Endodermal cell (in vitro differentiated cells): Measurements from ENCODE around the gene PLPP3. TPM values are rescaled to one million over a fixed set of nuclear protein-coding genes. Genes with fewer than 3 reads are reported as not detected.

ENCODE experiments used
- DNase-seq: peaks from one replicate; pipeline ENCODE4 v3.0.0-alpha.2; 2017
- H3K27ac ChIP-seq: 2 replicates; pipeline ENCODE4 v1.5.1; 2013; ENCODE audit warnings: mild to moderate bottlenecking, low read depth, low read length, moderate library complexity
- H3K27me3 ChIP-seq: 2 replicates; pipeline ENCODE4 v1.6.1; 2013; ENCODE audit warnings: mild to moderate bottlenecking, low read length, moderate library complexity; ENCODE audit not compliant: insufficient read depth, control insufficient read depth, poor library complexity, severe bottlenecking
- H3K36me3 ChIP-seq: 2 replicates; pipeline ENCODE4 v1.7.0; 2013; ENCODE audit warnings: mild to moderate bottlenecking, low read length, moderate library complexity; ENCODE audit not compliant: control insufficient read depth, insufficient read depth
- H3K4me1 ChIP-seq: one replicate; pipeline ENCODE4 v1.7.0; 2013; ENCODE audit warnings: low read length; ENCODE audit not compliant: control insufficient read depth, insufficient read depth
- H3K4me3 ChIP-seq: 2 replicates; pipeline ENCODE4 v1.5.1; 2013; ENCODE audit warnings: mild to moderate bottlenecking, low read length, moderate library complexity
- H3K9ac ChIP-seq: 2 replicates; pipeline ENCODE4 v1.6.1; 2013; ENCODE audit warnings: mild to moderate bottlenecking, low read length, moderate library complexity; ENCODE audit not compliant: poor library complexity, severe bottlenecking; ENCODE audit errors: extremely low read depth
- H3K9me3 ChIP-seq: 2 replicates; pipeline ENCODE4 v1.6.1; 2013; ENCODE audit warnings: mild to moderate bottlenecking, low read length, moderate library complexity; ENCODE audit not compliant: control insufficient read depth
- H3K27ac Mint-ChIP-seq: 2 replicates; pipeline ENCODE4 v1.8.0; 2020; ENCODE audit warnings: mixed read lengths
- H3K27me3 Mint-ChIP-seq: 2 replicates; pipeline ENCODE4 v1.8.0; 2021; ENCODE audit warnings: mild to moderate bottlenecking, mixed read lengths; ENCODE audit not compliant: insufficient read depth
- H3K36me3 Mint-ChIP-seq: 2 replicates; pipeline ENCODE4 v1.8.0; 2020; ENCODE audit warnings: low read depth, mixed read lengths
- H3K4me1 Mint-ChIP-seq: 2 replicates; pipeline ENCODE4 v1.8.0; 2020; ENCODE audit warnings: mixed read lengths
- H3K4me3 Mint-ChIP-seq: 2 replicates; pipeline ENCODE4 v1.8.0; 2020; ENCODE audit warnings: mild to moderate bottlenecking, moderate library complexity, mixed read lengths
- H3K9me3 Mint-ChIP-seq: 2 replicates; pipeline ENCODE4 v1.8.0; 2020; ENCODE audit warnings: mild to moderate bottlenecking, mixed read lengths
- WGBS, 2 experiments: methylation state at CpG; one replicate each; pipeline versions ENCODE4 v1.1.5 to v1.1.7; 2013; ENCODE audit warnings: missing lambda C conversion rate in 2 of 2, mixed read lengths in 1 of 2; ENCODE audit not compliant: insufficient coverage in 1 of 2, insufficient read length in 1 of 2; 5-methylcytosine and 5-hydroxymethylcytosine counted together
- total RNA-seq, 2 donors: library from RNA; stranded (reverse); fragmentation: NEBNext Ultra II Directional in 1 of 2; extraction: Animal tissue kit (Norgen Biotek cat#: 25700) in 1 of 2; gene quantifications; 2 replicates in 1 of 2; 3 replicates in 1 of 2; pipeline ENCODE4 v1.2.1, GENCODE V29; 2021
- TF ChIP-seq, protein P1 (sequence below): fragments of 200-600 bp; sonication (generic); conservative IDR thresholded peaks from 2 replicates; pipeline ENCODE4 v1.5.0; 2021; ENCODE audit warnings: antibody characterized with exemption, mild to moderate bottlenecking

PLPP3 gene
- total RNA-seq, 2 donors from 2014 or later, result 39.2 to 55.2 TPM

DNA sequence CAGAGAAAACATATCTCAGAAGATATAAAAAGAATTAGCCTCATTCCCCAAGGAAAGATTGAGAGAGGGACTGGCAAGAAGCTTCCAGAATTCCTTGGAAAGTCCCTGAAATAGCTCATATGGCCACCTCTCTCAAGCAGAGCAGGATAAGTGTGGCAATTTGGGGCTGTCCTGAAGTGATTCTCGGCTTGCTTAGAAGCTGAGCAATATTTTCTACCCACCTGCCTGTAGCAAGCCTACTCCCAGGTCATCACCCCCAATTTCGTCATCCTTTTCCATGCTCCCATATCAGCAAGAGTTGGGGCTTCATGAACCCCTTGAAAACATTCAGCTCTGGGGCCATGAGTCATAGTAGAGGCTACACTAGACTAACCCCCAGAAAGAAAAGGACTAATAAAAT lies 131.5 kb downstream of the PLPP3 start:
- Mint-ChIP-seq H3K4me1 (peaks cover 26% of the 10 kb centered on the region), H3K36me3 (no peaks in the 10 kb centered on the region), H3K27me3 (peaks cover 6% of the 10 kb centered on the region), H3K4me3 (no peak overlapping the region), H3K27ac (no peak overlapping the region), H3K9me3 (no peaks in the 10 kb centered on the region)
- TF ChIP-seq, protein P1, sequence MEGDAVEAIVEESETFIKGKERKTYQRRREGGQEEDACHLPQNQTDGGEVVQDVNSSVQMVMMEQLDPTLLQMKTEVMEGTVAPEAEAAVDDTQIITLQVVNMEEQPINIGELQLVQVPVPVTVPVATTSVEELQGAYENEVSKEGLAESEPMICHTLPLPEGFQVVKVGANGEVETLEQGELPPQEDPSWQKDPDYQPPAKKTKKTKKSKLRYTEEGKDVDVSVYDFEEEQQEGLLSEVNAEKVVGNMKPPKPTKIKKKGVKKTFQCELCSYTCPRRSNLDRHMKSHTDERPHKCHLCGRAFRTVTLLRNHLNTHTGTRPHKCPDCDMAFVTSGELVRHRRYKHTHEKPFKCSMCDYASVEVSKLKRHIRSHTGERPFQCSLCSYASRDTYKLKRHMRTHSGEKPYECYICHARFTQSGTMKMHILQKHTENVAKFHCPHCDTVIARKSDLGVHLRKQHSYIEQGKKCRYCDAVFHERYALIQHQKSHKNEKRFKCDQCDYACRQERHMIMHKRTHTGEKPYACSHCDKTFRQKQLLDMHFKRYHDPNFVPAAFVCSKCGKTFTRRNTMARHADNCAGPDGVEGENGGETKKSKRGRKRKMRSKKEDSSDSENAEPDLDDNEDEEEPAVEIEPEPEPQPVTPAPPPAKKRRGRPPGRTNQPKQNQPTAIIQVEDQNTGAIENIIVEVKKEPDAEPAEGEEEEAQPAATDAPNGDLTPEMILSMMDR, result no peak
- Histone ChIP-seq H3K27me3 (no peaks in the 10 kb centered on the region), H3K27ac (no peak overlapping the region), H3K36me3 (no peaks in the 10 kb centered on the region), H3K9ac (no peak overlapping the region), H3K4me3 (no peak overlapping the region), H3K4me1 (peaks cover 5% of the 10 kb centered on the region), H3K9me3 (no peaks in the 10 kb centered on the region)
- WGBS, 2 experiments, result 90% methylated on average over 2 of the region's 2 CpGs
- no peak for DNase-seq

DNA sequence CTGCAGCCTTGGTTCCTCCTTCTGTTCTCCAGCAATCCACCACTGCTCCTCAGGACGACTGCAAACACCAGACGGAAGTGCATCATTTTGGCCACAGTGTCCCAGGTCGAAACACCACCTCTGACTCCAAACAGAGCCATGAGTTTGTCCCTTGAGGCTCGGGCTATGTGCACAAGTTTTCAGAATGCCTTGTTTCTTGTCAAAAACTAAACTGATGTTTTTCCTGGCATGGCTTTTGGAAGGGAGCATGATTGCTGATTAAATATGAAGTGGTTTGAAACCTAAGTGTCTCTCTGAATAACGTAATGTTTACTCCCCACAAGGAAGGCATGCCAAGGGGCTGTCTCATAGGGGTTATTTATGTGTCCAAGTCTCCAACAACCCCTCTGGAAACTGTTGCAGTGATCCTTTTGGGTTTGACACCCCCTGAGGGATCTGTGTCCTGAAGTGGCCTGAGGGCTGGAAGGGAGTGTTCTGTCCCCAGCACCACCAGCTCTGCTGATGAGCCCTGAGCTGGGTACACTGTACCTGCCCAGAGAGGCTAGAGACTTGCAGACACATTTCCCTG lies 132.7 kb downstream of the PLPP3 start:
- TF ChIP-seq, protein P1, result no peak
- Histone ChIP-seq H3K4me3 (no peak overlapping the region), H3K9ac (no peak overlapping the region), H3K36me3 (no peaks in the 10 kb centered on the region), H3K27ac (no peak overlapping the region), H3K9me3 (no peaks in the 10 kb centered on the region), H3K4me1 (peaks cover 11% of the 10 kb centered on the region), H3K27me3 (no peaks in the 10 kb centered on the region)
- Mint-ChIP-seq H3K4me3 (no peak overlapping the region), H3K9me3 (no peaks in the 10 kb centered on the region), H3K27ac (no peak overlapping the region), H3K4me1 (peaks cover 23% of the 10 kb centered on the region), H3K27me3 (peaks cover 6% of the 10 kb centered on the region), H3K36me3 (no peaks in the 10 kb centered on the region)
- WGBS, 2 experiments, result 90 to 95% methylated on average over 3 to 5 of the region's 5 CpGs
- no peak for DNase-seq

DNA sequence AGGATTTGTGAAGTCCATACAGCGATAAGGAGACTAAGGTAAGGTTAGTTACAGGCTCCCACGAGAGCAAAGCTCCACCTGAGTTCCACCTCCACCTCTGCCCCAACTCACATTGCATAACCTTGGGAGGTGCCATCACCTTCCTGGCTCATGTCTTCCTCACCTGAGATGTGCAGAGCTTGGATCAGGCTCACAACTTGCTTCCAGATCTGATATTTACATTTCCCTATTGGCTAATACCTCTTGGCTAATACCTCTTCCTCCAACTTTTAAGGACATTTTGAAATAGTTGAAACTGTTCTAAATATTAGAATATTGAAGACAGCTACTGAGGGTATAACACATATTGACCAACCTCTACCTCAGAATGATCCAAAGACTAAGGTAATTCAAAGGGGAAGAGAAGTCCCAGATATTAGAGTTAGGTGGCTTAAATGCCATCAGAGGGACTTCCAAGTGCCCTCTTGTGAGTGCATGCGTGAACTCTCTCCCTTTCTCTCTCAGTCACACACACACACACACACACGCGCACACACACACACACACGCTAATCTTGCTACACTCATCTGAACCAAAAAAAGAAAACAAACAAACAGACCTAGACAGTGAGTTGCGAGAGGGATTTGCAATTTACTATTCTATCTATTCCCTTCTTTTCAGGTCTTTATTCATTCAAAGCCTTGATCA lies 134.3 kb downstream of the PLPP3 start:
- 73 to 100% methylated on average over 1 to 7 of the region's 7 CpGs for WGBS, 2 experiments
- peaks cover 7% of the 10 kb centered on the region for H3K4me1 ChIP-seq
- TF ChIP-seq, protein P1, result no peak
- H3K9me3 Mint-ChIP-seq, result no peaks in the 10 kb centered on the region
- H3K4me1 Mint-ChIP-seq, result peaks cover 16% of the 10 kb centered on the region
- H3K4me3 Mint-ChIP-seq, result no peak overlapping the region
- H3K27ac ChIP-seq, result no peak overlapping the region
- DNase-seq, result no peak
- H3K36me3 Mint-ChIP-seq, result no peaks in the 10 kb centered on the region
- H3K27me3 Mint-ChIP-seq, result peaks cover 2% of the 10 kb centered on the region
- H3K36me3 ChIP-seq, result no peaks in the 10 kb centered on the region
- H3K27me3 ChIP-seq, result no peaks in the 10 kb centered on the region
- H3K9me3 ChIP-seq, result no peaks in the 10 kb centered on the region
- no peak overlapping the region for H3K9ac ChIP-seq
- no peak overlapping the region for H3K4me3 ChIP-seq
- no peak overlapping the region for H3K27ac Mint-ChIP-seq

Other genes starting within 250 kb of the PLPP3 start
- 10 to 100 TPM in 1 of 2 donors, 1 to 10 TPM in 1; 4.7 to 15.3 TPM for gene PRKAA2, start 65.8 kb upstream of the PLPP3 start, total RNA-seq
- 10 to 100 TPM in 1 of 2 donors, 1 to 10 TPM in 1; 8.2 to 12.0 TPM for gene FYB2, start 239.8 kb upstream of the PLPP3 start, total RNA-seq